T-cell (primary cell): Measurements from ENCODE around the gene SMAD1. TPM values are rescaled to one million over a fixed set of nuclear protein-coding genes. Genes with fewer than 3 reads are reported as not detected.

ENCODE experiments used
- ATAC-seq, 4 experiments: fragments of 200-7000 bp in 3 of 4; fragments of 150-1000 bp in 1 of 4; cut with Tn5 transposase; replicated peaks in 1 of 4; 1 replicate in 3 of 4; 2 replicates in 1 of 4; pipeline ENCODE4 v1.10.0; 2021; ENCODE audit warnings: moderate library complexity in 3 of 4, mild to moderate bottlenecking in 2 of 4, moderate number of reproducible peaks in 1 of 4
- CTCF ChIA-PET, 2 donors: fragments of 300-600 bp; sonication (Branson Sonifier 250); formaldehyde crosslinking; loops; one replicate each; lab custom pipeline; 2022; ENCODE audit warnings: antibody characterized with exemption in 2 of 2; lab: Charles Lee
- POLR2A ChIA-PET, 2 donors: fragments of 300-600 bp; sonication (Branson Sonifier 250); formaldehyde crosslinking; loops; one replicate each; lab custom pipeline; 2022; ENCODE audit warnings: antibody characterized with exemption in 2 of 2; lab: Charles Lee
- DNase-seq, 35 experiments: peaks; one replicate each; pipeline versions ENCODE4 v3.0.0 to v3.0.0-alpha.2; 2013 to 2023
- H3K27ac ChIP-seq: one replicate; pipeline ENCODE4 v1.5.1; 2013; ENCODE audit warnings: low read length
- H3K27me3 ChIP-seq, 2 experiments: replicated peaks in 1 of 2; 1 replicate in 1 of 2; 2 replicates in 1 of 2; pipeline versions ENCODE4 v1.6.1 to v1.7.0; 2013; ENCODE audit warnings: low read length in 1 of 2, mixed read lengths in 1 of 2; ENCODE audit not compliant: control insufficient read depth in 2 of 2, insufficient read depth in 2 of 2; ENCODE audit errors: extremely low read depth in 1 of 2
- H3K36me3 ChIP-seq, 2 donors: 1 replicate in 1 of 2; 2 replicates in 1 of 2; pipeline versions ENCODE4 v1.6.1 to v1.7.0; 2013; ENCODE audit warnings: low read length in 1 of 2; ENCODE audit not compliant: control insufficient read depth in 2 of 2, insufficient read depth in 1 of 2; ENCODE audit errors: extremely low read depth in 1 of 2
- H3K4me1 ChIP-seq, 2 experiments: 1 replicate in 1 of 2; 2 replicates in 1 of 2; pipeline versions ENCODE4 v1.6.1 to v1.7.0; 2013; ENCODE audit warnings: low read length in 2 of 2, mixed read lengths in 1 of 2; ENCODE audit not compliant: insufficient read depth in 2 of 2, control insufficient read depth in 1 of 2; ENCODE audit errors: extremely low read depth in 1 of 2
- H3K4me3 ChIP-seq, 2 donors: 1 replicate in 1 of 2; 2 replicates in 1 of 2; pipeline versions ENCODE4 v1.5.1 to v1.7.0; 2013; ENCODE audit warnings: mild to moderate bottlenecking in 2 of 2, low read length in 1 of 2, moderate library complexity in 1 of 2; ENCODE audit not compliant: control insufficient read depth in 1 of 2; ENCODE audit errors: extremely low read depth in 1 of 2
- H3K9me3 ChIP-seq: 2 replicates; pipeline ENCODE4 v1.7.0; 2013
- H3K27ac Mint-ChIP-seq, 2 donors: one replicate each; pipeline ENCODE4 v1.8.0; 2020 to 2021; ENCODE audit warnings: mild to moderate bottlenecking in 2 of 2, mixed read lengths in 2 of 2
- H3K27me3 Mint-ChIP-seq, 2 donors: one replicate each; pipeline ENCODE4 v1.8.0; 2021 to 2022; ENCODE audit warnings: mixed read lengths in 2 of 2
- H3K36me3 Mint-ChIP-seq: one replicate; pipeline ENCODE4 v1.8.0; 2021; ENCODE audit warnings: mixed read lengths
- H3K4me1 Mint-ChIP-seq, 3 donors: one replicate each; pipeline ENCODE4 v1.8.0; 2020 to 2022; ENCODE audit warnings: mixed read lengths in 3 of 3, mild to moderate bottlenecking in 1 of 3
- H3K4me3 Mint-ChIP-seq, 3 donors: one replicate each; pipeline ENCODE4 v1.8.0; 2020 to 2022; ENCODE audit warnings: mild to moderate bottlenecking in 3 of 3, mixed read lengths in 3 of 3, moderate library complexity in 3 of 3
- H3K9me3 Mint-ChIP-seq, 3 donors: one replicate each; pipeline ENCODE4 v1.8.0; 2020 to 2022; ENCODE audit warnings: mixed read lengths in 3 of 3
- WGBS: methylation state at CpG from one replicate; pipeline ENCODE4 v1.1.5; 2013; ENCODE audit warnings: missing lambda C conversion rate; ENCODE audit not compliant: insufficient coverage; 5-methylcytosine and 5-hydroxymethylcytosine counted together
- total RNA-seq, 35 experiments: library from RNA in 6 of 35; stranded (reverse) in 6 of 35; fragments of 120-200 nt in 1 of 35; gene quantifications; one replicate each; pipeline versions ENCODE4 v1.2.1 to v1.2.4 and lab custom pipeline; 2013 to 2026

SMAD1 gene
- total RNA-seq, 5 donors from 2014 or later (not counting 1 experiment from before 2014, with no cell fraction given): 1.0 to 8.7 (median 1.5) TPM

DNA sequence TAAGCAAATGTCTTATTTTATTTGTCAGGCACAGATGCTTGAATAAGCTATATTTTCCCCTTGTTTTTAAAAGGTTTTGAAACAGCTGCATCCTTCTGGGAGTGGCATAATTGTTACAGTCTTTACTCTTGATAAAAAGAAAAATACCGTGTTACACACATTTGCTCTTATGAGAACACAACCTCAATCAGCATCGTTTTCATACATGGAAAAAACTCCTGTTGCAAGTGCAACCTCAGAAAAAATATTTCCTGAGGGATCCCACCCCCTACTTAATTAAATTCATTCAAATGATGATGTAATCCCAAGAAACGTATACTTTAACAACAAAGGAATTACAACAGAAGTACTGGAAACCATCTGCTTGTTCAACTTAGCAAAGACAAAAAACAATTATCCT lies 58.6 kb downstream of the SMAD1 start:
- WGBS: 43% methylated on average over 1 of the region's 3 CpGs
- Mint-ChIP-seq H3K4me3 (no peak overlapping the region), H3K4me1 (no peaks in the 10 kb centered on the region), H3K36me3 (no peaks in the 10 kb centered on the region), H3K9me3 (no peaks in the 10 kb centered on the region), H3K27me3 (peaks cover 4 to 10% of the 10 kb centered on the region in 2 donors), H3K27ac (no peak overlapping the region)
- no peaks in the 10 kb centered on the region for H3K4me1 ChIP-seq
- H3K27ac ChIP-seq: no peak overlapping the region
- H3K36me3 ChIP-seq: no peaks in the 10 kb centered on the region
- ChIA-PET POLR2A (no interaction called here), CTCF (no interaction called here)
- H3K9me3 ChIP-seq: no peaks in the 10 kb centered on the region
- ATAC-seq: no peak
- H3K4me3 ChIP-seq: no peak overlapping the region
- no peak for DNase-seq
- H3K27me3 ChIP-seq: no peaks in the 10 kb centered on the region

DNA sequence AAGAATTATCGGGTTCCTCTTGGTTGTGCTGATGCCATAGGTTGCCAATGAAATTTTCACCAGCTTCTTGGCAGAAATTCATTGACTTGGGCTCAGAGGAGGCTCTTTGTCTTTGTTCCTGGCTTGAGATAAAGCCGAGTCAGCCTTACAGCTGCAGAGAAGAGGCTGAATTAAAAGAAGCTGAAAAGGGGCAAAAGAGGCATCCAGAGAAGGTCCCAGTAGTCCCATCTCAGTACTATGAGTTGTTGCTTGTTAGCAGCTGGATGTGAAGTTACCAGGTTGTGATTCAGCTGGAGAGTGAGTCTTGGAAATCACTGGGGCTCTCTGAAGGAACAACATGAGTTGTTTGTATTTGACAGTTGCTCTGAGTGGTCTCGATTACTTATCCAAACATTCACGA lies 59.7 kb downstream of the SMAD1 start:
- Histone ChIP-seq H3K9me3 (no peaks in the 10 kb centered on the region), H3K4me1 (no peaks in the 10 kb centered on the region), H3K36me3 (no peaks in the 10 kb centered on the region), H3K4me3 (no peak overlapping the region), H3K27ac (no peak overlapping the region), H3K27me3 (no peaks in the 10 kb centered on the region)
- H3K4me3 Mint-ChIP-seq: no peak overlapping the region
- H3K36me3 Mint-ChIP-seq: no peaks in the 10 kb centered on the region
- no peaks in the 10 kb centered on the region for H3K9me3 Mint-ChIP-seq
- no peaks in the 10 kb centered on the region for H3K4me1 Mint-ChIP-seq
- ATAC-seq (no peak), DNase-seq (no peak)
- no peak overlapping the region for H3K27ac Mint-ChIP-seq
- 62% methylated on average over 2 of the region's 4 CpGs for WGBS
- ChIA-PET CTCF (interaction anchor here in 1 of 2 donors (1.1 kb wide), 1 partner anchor 10 kb away, joined by 5 read pairs; no protein-coding TSS in a partner anchor), POLR2A (no interaction called here)
- H3K27me3 Mint-ChIP-seq: peaks cover 0 to 6% of the 10 kb centered on the region in 2 donors

DNA sequence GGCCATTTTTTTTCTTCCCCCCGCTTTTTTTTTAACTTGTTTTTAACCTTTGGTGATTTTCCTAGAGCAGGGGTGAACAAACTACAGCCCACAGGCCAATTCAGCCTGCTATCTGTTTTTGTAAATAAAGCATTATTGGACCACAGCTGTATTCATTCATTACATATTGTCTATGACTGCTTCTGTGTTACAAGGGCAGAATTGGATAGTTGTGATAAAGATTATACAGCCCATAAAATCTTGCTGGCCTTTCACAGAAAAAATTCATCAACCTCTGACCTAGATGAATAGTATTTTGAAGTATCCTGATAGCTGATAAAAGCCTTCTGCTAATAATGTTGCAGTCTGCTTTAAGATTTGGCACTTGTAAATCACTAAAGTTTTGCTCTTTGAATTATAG lies 63.4 kb downstream of the SMAD1 start:
- H3K4me1 Mint-ChIP-seq: no peaks in the 10 kb centered on the region
- no peak overlapping the region for H3K4me3 ChIP-seq
- H3K4me1 ChIP-seq: no peaks in the 10 kb centered on the region
- DNase-seq (no peak), ATAC-seq (no peak)
- no CpG with 5 or more reads among the region's 1 CpG for WGBS
- H3K27ac ChIP-seq: no peak overlapping the region
- no peaks in the 10 kb centered on the region for H3K9me3 ChIP-seq
- H3K36me3 Mint-ChIP-seq: no peaks in the 10 kb centered on the region
- H3K27ac Mint-ChIP-seq: no peak overlapping the region
- no peaks in the 10 kb centered on the region for H3K9me3 Mint-ChIP-seq
- H3K4me3 Mint-ChIP-seq: no peak overlapping the region
- no peaks in the 10 kb centered on the region for H3K36me3 ChIP-seq
- ChIA-PET POLR2A (no interaction called here), CTCF (no interaction called here)
- H3K27me3 Mint-ChIP-seq: no peaks in the 10 kb centered on the region
- no peaks in the 10 kb centered on the region for H3K27me3 ChIP-seq

DNA sequence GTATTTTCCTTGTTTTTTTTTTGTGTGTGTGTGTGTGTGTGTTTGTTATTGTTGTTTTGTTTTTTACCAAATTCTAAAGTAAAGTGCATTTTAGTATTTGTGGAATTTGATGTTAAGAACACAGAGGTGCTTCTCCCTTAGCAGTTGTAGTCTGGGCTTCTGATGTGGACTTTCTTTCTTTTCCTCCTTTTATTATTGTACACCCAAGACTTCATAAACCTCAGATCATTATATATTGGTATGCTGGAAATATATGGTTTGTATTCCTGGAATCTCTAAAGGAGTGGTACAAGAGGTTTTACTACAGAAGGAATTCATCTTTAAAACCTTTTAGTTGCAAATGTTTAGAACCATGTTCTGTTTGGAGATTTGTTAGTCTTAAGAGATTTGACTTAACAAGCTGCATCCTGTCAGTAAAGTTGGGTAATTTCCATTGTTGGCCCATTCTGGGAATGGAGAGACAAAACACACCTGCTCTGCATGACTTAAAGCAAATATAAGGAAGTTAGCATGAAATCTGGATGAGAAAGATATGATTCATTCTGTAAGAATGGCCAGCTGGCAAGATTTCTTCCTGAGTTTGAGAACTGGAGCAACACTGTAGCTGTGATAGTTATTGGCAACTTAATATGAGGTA lies 64.0 kb downstream of the SMAD1 start:
- H3K36me3 ChIP-seq: no peaks in the 10 kb centered on the region
- Mint-ChIP-seq H3K36me3 (no peaks in the 10 kb centered on the region), H3K4me3 (no peak overlapping the region), H3K9me3 (no peaks in the 10 kb centered on the region), H3K27ac (no peak overlapping the region), H3K27me3 (no peaks in the 10 kb centered on the region), H3K4me1 (no peaks in the 10 kb centered on the region)
- H3K4me1 ChIP-seq: no peaks in the 10 kb centered on the region
- DNase-seq: no peak
- no peak overlapping the region for H3K27ac ChIP-seq
- no peaks in the 10 kb centered on the region for H3K27me3 ChIP-seq
- CTCF ChIA-PET: no interaction called here
- H3K9me3 ChIP-seq: no peaks in the 10 kb centered on the region
- ATAC-seq: no peak
- POLR2A ChIA-PET: interaction anchor here in 1 of 2 donors (1.0 kb wide), 1 partner anchor 15 kb away, joined by 3 read pairs; no protein-coding TSS in a partner anchor
- H3K4me3 ChIP-seq: no peak overlapping the region

DNA sequence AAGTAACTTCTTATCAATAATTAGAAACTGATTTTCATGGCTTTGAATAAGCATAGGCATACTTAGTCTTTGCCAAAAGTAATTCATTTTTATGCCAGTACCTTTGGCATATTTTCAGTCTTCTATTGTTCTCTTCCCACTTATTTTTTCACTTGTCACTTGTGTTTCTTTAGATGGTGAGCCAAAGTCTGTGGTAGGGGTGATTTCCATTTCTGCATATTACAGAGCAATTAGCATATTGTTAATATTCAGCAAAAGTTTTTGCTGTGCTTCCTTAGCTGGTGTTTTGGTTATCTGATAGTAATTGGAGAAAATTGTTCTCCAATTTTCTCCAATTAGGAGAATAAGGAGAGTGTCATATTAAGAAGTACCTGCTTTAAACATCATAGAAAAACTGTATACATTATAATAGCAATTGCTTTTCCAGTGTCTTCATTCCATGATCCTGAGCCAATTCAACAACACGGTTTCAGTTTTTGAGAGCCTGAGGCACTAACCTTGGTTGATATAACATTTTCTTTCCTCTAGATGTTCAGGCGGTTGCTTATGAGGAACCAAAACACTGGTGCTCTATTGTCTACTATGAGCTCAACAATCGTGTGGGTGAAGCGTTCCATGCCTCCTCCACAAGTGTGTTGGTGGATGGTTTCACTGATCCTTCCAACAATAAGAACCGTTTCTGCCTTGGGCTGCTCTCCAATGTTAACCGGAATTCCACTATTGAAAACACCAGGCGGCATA lies 64.7 kb downstream of the SMAD1 start:
- DNase-seq: no peak
- Mint-ChIP-seq H3K4me3 (no peak overlapping the region), H3K36me3 (no peaks in the 10 kb centered on the region), H3K9me3 (no peaks in the 10 kb centered on the region), H3K27me3 (no peaks in the 10 kb centered on the region), H3K4me1 (no peaks in the 10 kb centered on the region), H3K27ac (no peak overlapping the region)
- Histone ChIP-seq H3K9me3 (no peaks in the 10 kb centered on the region), H3K27me3 (no peaks in the 10 kb centered on the region), H3K4me3 (no peak overlapping the region), H3K27ac (no peak overlapping the region), H3K4me1 (no peaks in the 10 kb centered on the region), H3K36me3 (no peaks in the 10 kb centered on the region)
- ChIA-PET POLR2A (interaction anchor here in 1 of 2 donors (1.0 kb wide), 1 partner anchor 14 kb away, joined by 3 read pairs; no protein-coding TSS in a partner anchor), CTCF (interaction anchor here in 1 of 2 donors (0.7 kb wide), 1 partner anchor 11 kb away, joined by 3 read pairs; no protein-coding TSS in a partner anchor)
- no peak for ATAC-seq
- WGBS: no CpG with 5 or more reads among the region's 7 CpGs

DNA sequence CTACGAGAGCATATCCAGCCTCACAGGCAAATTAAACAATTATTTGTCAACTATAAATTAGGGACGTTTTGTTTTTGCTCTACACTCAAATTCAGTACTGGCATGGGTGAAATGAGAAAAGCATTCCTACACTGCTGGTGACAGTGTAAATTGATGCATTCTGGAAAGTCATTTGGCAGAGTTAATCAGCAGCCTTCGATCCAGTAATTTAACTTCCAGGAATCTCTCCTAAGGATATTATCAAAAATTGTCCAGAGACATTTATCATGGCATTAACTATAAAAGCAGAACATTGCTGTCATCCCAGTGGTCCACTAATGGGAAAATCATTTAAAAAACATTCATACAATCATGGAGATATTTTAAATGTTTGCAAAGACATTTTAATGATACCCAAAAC lies 70.0 kb downstream of the SMAD1 start:
- Mint-ChIP-seq H3K4me1 (peaks cover 0 to 4% (median 0%) of the 10 kb centered on the region in 3 donors), H3K4me3 (no peak overlapping the region), H3K9me3 (no peaks in the 10 kb centered on the region), H3K36me3 (no peaks in the 10 kb centered on the region), H3K27ac (no peak overlapping the region), H3K27me3 (no peaks in the 10 kb centered on the region)
- Histone ChIP-seq H3K27me3 (no peaks in the 10 kb centered on the region), H3K36me3 (no peaks in the 10 kb centered on the region), H3K9me3 (no peaks in the 10 kb centered on the region), H3K4me1 (no peaks in the 10 kb centered on the region), H3K27ac (no peak overlapping the region), H3K4me3 (no peak overlapping the region)
- CTCF ChIA-PET: no interaction called here
- no peak for ATAC-seq
- WGBS: no CpG with 5 or more reads among the region's 3 CpGs
- POLR2A ChIA-PET: no interaction called here
- no peak for DNase-seq
